Glomerular endothelial cell (primary cell): ENCODE measurements around the gene ATP11C. TPM values are rescaled to one million over a fixed set of nuclear protein-coding genes. Genes with fewer than 3 reads are reported as not detected.
"Not testable (repeated sequence)": the region's sequence is repeated elsewhere in the genome, so short reads cannot be mapped to it uniquely, and the experiment has no call there.

Source experiments
- DNase-seq: peaks from one replicate; pipeline ENCODE4 v3.0.0-alpha.2; 2011; ENCODE audit warnings: low read depth, low spot score; ENCODE audit errors: extremely low read depth
- total RNA-seq: library from RNA; depleted of rRNA; stranded (reverse); fragments of >200 nt; gene quantifications from 2 replicates; pipeline ENCODE4 v1.2.3, GENCODE V29; 2015

The ATP11C gene
- total RNA-seq, 1 donor from 2014 or later = 48.0 TPM

- no peak for DNase-seq
These were observed 194.3 kb downstream of the ATP11C start for GRCh38 chrX:139738581-139738980.

GRCh38 chrX:139736151-139736550, 196.7 kb downstream of the ATP11C start:
- DNase-seq = no peak

GRCh38 chrX:139734996-139735395, 197.9 kb downstream of the ATP11C start:
- no peak for DNase-seq

GRCh38 chrX:139725720-139726119, 207.1 kb downstream of the ATP11C start:
- no peak for DNase-seq

DNA sequence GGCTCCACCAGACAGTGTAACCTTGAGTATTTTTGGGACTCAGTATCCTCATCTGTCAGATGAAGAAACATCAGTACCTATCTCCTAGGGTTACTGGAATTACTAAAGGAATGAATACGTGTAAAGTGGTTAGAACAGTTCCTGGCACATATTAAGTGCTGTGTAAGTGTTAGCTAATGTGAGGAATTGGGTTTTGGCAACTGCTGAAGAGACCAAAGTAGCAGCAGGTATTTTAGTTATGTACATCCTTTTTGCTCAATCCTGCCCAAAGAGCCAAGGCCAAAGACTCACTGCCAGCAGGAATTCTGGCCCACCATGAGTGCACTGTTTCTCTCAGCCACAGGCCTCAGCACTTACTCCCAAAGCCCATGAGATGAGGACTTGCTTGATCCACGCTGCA, 208.2 kb downstream of the ATP11C start:
- no peak for DNase-seq

DNA sequence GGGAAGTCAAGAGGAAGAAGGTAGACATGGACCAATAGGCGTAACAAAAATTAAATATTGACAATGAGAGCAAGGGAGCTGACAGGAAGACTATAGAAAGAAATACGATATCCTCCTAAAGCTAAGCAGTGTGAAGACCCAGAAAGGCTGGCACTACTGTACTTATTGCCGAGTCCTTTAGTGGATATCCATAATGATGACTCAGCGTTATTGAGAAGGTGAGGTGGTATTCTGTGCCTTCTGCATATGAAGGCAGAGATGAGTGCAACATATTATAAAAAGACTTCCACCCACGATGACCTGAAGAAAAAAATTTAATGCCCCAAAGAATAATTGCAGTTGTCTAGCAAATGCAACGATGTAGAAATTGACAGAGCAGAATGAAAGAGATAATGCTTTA, 211.9 kb downstream of the ATP11C start:
- no peak for DNase-seq

- no peak for DNase-seq
These were observed 212.7 kb downstream of the ATP11C start for GRCh38 chrX:139720136-139720535.

- no peak for DNase-seq
These were observed 224.8 kb downstream of the ATP11C start, which contains the start of gene MCF2 for GRCh38 chrX:139708067-139708466. Gene MCF2 (minus strand): TSS chrX:139708167. CDS start chrX:139651744, 56,423 bp downstream.

GRCh38 chrX:139702658-139703057, 230.2 kb downstream of the ATP11C start:
- no peak for DNase-seq

DNA sequence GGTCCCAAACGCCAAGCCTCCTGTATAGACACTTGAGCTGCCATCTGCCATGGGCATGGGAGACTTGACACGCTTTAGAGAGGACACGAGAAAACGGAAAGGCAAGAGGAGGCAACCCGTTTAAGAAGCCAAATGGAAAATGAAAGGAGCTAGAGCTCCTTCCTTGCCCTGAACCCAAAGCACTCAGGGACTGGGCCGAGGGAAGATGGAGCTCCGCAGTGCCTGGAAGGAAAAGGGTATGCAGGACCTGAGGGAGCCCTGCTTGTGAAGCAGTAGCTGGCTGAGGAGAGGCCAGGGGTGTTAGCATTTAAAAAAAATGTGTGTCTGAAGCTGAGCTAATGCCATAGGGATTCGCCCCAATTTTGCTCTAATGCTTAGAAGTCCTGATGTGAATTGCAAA, 239.9 kb downstream of the ATP11C start:
- DNase-seq = no peak

DNA sequence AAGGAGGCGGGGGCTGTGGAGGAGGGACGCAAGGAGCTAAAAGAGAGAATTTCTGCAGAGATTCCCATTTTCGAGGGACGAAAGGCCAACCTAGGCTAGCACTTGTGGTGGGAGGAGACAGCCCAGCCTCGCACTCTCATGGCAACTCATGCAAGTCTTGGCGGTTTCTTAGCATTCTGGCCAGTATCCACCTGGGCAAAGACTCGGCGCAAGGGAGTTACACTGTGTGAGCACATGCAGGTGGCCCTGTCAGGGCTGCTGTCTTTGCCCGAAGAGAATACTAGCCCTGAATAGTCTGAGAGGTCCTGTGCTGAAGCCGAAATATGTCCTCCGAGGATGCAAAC, 240.4 kb downstream of the ATP11C start:
- no peak for DNase-seq

DNA sequence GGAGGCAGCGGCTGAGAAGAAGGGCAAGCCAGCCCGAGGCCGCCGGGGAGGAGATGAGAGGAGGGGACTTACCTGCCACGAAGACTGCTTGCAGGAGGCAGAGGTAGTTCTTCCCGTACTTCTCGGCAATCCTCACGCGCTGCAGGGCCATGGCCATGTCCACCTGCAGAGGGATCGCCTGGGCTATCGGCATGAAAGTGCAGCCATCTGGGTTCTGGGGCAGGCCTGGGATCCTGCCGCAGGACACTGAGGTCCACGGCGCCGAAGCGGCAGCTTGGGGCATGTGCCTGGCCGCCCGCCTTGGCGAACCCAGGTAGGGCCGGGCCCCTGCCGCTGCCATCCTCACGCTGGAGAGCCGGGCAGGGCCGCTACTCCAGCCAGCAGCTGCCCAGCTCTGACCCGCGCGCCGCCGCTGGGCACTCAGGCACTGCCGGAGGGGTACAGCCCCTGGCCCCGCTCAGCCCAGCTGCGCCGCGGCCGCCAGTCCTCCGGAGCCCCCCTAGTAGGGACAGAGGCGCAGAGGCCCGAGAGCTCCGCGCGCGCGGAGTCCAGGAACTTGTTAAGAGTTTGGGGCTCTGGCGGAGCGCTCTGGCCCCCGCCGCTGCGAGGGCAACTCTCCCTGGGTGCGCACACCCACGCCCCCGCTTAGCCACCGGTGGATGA, 240.9 kb downstream of the ATP11C start:
- DNase-seq = no peak

DNA sequence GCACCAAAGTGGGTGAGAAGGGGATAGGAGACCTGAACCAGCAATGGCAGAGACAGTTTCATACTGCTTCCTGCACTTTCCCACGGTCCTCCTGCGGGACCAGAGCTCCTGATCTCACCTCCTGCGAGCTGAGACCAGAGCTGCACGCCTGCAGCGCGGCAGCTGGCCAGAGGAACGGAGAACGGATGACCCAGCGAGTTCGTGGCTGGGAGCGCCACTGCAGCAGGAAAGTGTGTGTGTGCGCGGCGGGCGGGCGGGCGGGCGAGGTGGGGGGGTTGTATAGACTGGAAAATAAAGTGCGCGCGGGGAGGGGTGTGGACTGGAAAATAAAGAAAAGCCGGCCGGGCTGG, 241.4 kb downstream of the ATP11C start:
- no peak for DNase-seq

GRCh38 chrX:139685175-139685574, 247.7 kb downstream of the ATP11C start:
- not testable (repeated sequence) for DNase-seq

- DNase-seq = no peak
These were observed 252.5 kb downstream of the ATP11C start for GRCh38 chrX:139680356-139680755.

Other genes with a start within 250 kb of the ATP11C start
- gene MCF2, start 224.9 kb downstream of the ATP11C start, total RNA-seq = 0.12 TPM in 1 of 2 replicates, not detected in the other
- not detected in 2 replicates for gene CXorf66, start 32.5 kb upstream of the ATP11C start, total RNA-seq